ENCODE measurements around the gene SUV39H1.
"Not testable (repeated sequence)": the region's sequence is repeated elsewhere in the genome, so short reads cannot be mapped to it uniquely, and the experiment has no call there.

Gene SUV39H1

GRCh38 chrX:48685416-48685815 lies 11.1 kb upstream of the SUV39H1 start:
- no peak overlapping the region for H3K4me3 ChIP-seq (ENCODE audit: low read depth, low read length)

DNA sequence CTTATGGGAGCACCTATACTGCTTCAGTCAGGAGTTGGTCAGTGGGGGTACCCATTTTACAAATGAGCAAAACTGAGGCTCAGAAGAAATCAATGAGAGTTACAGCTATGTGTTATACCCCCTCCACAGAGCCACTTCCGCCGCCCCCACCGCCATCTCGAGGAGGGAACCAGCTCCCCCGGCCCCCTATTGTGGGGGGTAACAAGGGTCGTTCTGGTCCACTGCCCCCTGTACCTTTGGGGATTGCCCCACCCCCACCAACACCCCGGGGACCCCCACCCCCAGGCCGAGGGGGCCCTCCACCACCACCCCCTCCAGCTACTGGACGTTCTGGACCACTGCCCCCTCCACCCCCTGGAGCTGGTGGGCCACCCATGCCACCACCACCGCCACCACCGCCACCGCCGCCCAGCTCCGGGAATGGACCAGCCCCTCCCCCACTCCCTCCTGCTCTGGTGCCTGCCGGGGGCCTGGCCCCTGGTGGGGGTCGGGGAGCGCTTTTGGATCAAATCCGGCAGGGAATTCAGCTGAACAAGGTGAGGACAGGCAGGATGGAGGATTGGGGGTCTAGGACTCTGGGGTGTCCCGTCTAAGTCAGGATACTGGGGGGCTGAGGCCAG lies 7.9 kb upstream of the SUV39H1 start:
- H3K4me3 ChIP-seq (ENCODE audit: low read depth, low read length) = no peak overlapping the region

- no peak overlapping the region for H3K4me3 ChIP-seq (ENCODE audit: low read depth, low read length)
Observed at GRCh38 chrX:48689208-48689920, 7.2 kb upstream of the SUV39H1 start.

DNA sequence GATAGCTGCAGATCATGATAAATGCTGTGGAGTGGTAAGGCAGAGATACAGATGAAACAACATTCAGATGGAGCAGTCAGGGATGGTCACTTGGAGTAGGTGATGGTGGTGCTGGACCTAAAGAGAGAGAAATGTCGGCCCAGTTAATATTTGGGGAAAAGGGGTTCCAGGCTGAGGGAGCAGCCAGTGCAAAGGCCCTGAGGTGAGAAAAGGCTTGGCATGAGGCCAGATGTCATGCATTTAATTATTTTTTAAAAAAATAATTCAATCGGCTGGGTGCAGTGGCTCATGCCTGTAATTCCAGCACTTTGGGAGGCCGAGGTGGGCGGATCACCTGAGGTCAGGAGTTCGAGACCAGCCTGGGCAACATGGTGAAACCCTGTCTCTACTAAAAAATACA lies 4.8 kb upstream of the SUV39H1 start:
- H3K4me3 ChIP-seq (ENCODE audit: low read depth, low read length) = not testable (repeated sequence)

DNA sequence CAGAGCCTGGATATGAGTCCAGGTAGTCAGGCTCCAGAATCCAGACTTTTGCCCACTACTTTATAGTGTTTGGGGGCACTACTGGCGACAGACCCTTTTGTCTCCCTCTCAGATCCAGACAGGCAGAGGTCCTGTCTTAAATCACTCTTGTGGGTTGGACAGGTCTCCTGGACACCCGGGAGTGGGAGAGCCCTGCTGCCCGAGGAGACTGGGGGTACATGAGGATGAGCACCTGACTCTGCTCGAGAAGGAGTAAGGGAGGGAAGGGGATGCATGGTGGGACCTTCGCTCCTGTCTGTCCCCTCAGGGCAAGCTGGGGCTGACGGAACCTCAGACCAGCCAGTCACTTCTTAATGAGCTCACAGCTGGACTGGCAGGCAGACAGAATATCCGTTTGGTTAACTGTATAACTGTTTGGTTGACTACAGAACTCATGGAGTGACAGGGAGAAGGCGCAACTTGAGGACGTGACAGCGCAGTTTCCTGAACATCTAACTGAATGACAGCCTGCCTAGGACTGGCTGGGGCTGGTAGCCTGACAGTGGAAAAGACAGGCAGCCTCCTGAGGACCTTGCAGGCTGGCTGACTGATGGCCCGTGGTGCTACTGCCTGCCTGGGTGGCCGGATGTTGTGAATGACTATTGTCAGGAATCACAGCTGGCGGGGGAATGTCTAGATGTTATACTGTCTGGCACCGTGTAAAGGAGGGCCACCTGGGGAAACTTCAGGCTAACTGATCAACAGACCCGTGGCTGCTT lies 1.6 kb upstream of the SUV39H1 start:
- no peak overlapping the region for H3K4me3 ChIP-seq (ENCODE audit: low read depth, low read length)

- H3K4me3 ChIP-seq (ENCODE audit: low read depth, low read length) = no peak overlapping the region
Observed at GRCh38 chrX:48695534-48695896, 1.0 kb upstream of the SUV39H1 start.

DNA sequence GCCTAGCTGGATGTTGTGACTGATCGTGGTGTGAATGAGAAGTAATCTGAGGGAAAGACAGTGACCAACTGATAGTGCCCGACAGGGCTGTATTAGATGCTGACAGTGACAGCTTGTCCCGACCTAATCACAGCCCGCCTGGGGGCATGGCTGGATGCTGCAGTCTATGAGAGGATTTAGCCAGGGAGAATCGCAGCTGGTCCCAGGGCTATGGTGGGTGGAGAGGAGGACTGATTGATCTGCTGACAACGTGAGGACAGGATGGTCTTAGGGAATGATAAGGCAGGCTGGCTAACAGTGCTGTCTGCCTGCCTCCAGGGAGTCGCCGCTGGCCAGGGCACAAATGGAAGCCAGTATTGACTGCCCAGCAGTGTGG lies 621 bp upstream of the SUV39H1 start:
- peak overlapping the region; percentile 60 for H3K4me3 ChIP-seq (ENCODE audit: low read depth, low read length)

DNA sequence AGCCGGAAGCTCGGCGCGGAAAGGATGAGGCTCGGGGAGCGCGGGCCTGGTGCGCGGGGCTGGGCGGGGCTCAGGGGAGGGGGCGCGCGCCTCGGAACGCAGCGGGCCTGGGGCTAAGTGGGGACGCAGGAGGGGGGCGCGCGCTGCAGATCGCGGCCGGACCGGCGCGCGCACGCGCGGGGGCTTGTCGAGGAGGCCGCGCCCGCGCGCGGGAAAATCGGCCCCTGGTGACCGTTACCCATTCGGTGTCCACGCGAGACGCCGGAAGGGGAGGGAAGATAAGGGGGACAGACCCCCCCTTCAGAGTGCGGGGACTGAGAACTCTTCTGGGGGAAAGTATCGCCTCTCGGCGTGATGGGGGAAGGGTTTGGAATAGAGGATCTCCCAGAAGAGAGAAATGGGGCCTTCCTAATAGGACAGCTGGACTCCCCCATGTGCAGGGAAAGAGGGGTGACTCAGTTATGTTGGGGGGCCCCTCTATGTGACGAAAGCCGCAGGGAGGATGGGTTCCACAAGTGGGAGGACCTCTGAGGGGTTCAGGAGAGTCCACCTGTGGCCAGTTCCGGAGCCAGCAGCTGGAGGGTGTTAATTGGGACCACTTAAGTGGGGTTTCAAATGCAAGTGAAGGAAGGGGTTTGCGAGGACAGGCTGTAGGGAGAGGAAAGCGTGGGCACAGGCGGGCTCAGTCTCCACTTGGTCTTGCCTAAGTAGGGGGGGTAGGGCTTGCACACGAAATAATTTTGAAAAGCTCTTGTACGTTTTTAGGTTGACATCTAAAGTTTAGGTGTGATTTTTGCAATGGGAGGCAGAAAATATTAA lies 584 bp downstream of the SUV39H1 start:
- peak overlapping the region; percentile 69 for H3K4me3 ChIP-seq (ENCODE audit: low read depth, low read length)

- no peak overlapping the region for H3K4me3 ChIP-seq (ENCODE audit: low read depth, low read length)
Observed at GRCh38 chrX:48698306-48698705, 1.8 kb downstream of the SUV39H1 start.

DNA sequence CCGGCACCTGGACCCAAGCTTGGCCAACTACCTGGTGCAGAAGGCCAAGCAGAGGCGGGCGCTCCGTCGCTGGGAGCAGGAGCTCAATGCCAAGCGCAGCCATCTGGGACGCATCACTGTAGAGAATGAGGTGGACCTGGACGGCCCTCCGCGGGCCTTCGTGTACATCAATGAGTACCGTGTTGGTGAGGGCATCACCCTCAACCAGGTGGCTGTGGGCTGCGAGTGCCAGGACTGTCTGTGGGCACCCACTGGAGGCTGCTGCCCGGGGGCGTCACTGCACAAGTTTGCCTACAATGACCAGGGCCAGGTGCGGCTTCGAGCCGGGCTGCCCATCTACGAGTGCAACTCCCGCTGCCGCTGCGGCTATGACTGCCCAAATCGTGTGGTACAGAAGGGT lies 3.7 kb downstream of the SUV39H1 start:
- H3K4me3 ChIP-seq (ENCODE audit: low read depth, low read length) = no peak overlapping the region

DNA sequence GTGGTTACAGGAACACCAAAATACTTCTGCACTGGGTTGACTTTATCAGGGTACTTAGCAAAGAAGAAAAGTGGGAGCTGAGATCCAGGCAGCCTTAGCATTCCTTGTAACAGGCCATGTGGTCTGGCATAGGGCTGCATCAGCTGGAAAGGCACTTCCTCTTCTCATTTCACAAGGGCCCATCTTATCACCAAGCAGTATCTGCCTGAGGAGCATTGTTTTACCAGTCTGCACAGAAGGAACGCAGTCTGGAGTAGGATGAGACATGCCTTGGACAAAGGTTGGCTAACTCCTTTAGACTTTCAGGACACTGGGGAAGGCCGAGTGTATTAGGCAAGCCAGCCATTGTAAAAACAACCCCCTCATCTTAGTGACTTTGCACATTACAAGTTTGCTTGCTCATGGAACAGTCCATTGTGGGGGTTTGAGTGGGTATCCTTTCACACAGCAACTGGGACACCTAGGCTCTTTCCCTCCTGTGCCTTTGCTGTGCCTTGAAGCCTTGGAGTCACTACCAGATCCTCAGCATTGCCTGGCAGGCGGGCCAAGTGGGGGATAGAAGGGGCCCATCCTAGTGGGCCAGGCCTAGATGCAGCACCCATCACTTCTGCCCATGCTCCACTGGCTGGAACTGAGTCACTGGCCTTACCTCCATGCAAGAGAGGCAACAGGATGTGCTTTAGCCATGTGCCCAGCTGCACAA lies 4.6 kb downstream of the SUV39H1 start:
- no peak overlapping the region for H3K4me3 ChIP-seq (ENCODE audit: low read depth, low read length)

GRCh38 chrX:48702032-48702431 lies 5.5 kb downstream of the SUV39H1 start:
- H3K4me3 ChIP-seq (ENCODE audit: low read depth, low read length) = no peak overlapping the region

- no peak overlapping the region for H3K4me3 ChIP-seq (ENCODE audit: low read depth, low read length)
Observed at GRCh38 chrX:48702716-48703115, 6.2 kb downstream of the SUV39H1 start.

- no peak overlapping the region for H3K4me3 ChIP-seq (ENCODE audit: low read depth, low read length)
Observed at GRCh38 chrX:48703228-48703627, 6.7 kb downstream of the SUV39H1 start.

- H3K4me3 ChIP-seq (ENCODE audit: low read depth, low read length) = no peak overlapping the region
Observed at GRCh38 chrX:48703642-48704481, 7.3 kb downstream of the SUV39H1 start.

DNA sequence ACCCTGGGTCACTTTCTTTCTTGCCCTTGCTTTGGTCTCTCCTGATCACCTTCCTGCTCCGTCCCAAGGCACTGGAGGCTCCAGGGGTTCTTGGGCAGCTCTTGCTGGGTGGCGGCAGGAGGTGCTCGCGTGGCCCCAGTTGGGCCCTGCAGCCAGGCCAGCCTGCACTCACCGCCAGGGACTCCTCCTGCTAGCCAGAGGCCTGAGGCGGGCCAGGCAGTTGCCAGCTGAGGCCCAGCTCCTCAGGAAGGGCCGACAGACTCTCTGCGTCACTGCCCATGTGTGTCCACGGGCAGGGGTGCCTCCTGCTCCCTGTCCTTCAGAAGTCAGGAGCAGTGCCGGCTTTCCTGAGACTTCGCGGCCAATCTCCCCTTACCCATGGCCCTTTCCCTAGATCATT lies 9.3 kb downstream of the SUV39H1 start:
- H3K4me3 ChIP-seq (ENCODE audit: low read depth, low read length) = no peak overlapping the region

- H3K4me3 ChIP-seq (ENCODE audit: low read depth, low read length) = no peak overlapping the region
Observed at GRCh38 chrX:48709522-48710112, 13.1 kb downstream of the SUV39H1 start.

DNA sequence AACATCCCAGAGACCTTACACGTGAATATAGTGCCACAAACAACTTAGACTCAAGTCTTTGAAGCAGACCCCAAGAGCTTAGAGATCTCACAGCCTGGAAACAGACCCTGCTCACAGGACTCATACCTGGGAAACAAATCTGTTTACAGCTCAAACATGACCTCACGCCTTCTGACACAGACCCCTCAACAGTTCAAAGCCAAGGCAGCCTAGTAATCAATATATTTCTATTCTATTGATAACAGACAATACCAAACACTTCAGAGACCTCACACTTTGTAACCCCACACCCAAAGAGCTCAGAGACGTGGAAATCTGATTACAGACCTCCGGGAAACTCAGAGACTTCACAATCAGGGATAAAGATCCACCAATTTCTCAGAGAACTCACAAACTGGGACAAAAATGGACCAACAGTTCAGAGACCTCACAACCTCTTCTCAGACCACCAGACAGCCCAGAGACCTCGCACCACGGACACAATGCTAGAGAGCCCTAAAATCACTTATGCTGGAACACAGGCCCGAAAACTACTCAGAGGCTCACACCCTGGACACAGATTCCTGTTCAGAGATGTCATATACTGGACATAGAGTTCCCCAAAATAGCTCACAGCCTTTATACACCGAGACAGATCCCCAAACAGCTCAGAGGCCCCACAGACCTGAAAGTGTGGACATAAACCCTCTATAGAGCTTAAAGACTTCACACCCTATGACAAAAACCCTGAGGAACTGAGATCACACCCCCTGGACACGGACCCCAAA lies 14.8 kb downstream of the SUV39H1 start:
- H3K4me3 ChIP-seq (ENCODE audit: low read depth, low read length) = no peak overlapping the region
